HepG2 (cell line): ENCODE data around the gene AFAP1. TPM values are rescaled to one million over a fixed set of nuclear protein-coding genes. Genes with fewer than 3 reads are reported as not detected.

ENCODE experiments used
- ATAC-seq: fragments of 200-7000 bp; cut with Tn5 transposase; 3 replicates; pipeline ENCODE4 v1.9.1; 2020; ENCODE audit warnings: mild to moderate bottlenecking, moderate library complexity
- BruUV-seq: library from RNA; stranded (reverse); fragments of 400-500 nt; replicated peaks from 2 replicates; lab custom pipeline; 2021; lab: Mats Ljungman, UMichigan
- CTCF ChIA-PET: fragments of 300-600 bp; formaldehyde crosslinking; extraction: SDS; loops from one replicate; lab custom pipeline; 2021; ENCODE audit warnings: low total read pairs, inconsistent platforms, low intra/inter-chr PET ratio; lab: Yijun Ruan, JAX
- POLR2A ChIA-PET: fragments of 350-600 bp; sonication (Branson Sonifier 250); formaldehyde crosslinking; loops from one replicate; lab custom pipeline; 2020; ENCODE audit warnings: antibody characterized with exemption, inconsistent platforms; lab: Yijun Ruan, JAX
- DNase-seq: peaks from one replicate; pipeline ENCODE4 v3.0.0-alpha.2; 2015; ENCODE audit warnings: low spot score
- FAIRE-seq: peaks from 3 replicates; lab custom pipeline; 2011; peaks lifted over from hg19 to GRCh38; lab: Jason Lieb, UNC
- H2AFZ ChIP-seq: one replicate; pipeline ENCODE4 v1.6.1; 2011; ENCODE audit warnings: low read length, inconsistent platforms
- H3K27ac ChIP-seq: fragments of 300-600 bp; 3 replicates; pipeline ENCODE4 v1.8.0; 2011; ENCODE audit warnings: mixed run types, mild to moderate bottlenecking, mixed read lengths, low read length, inconsistent platforms; ENCODE audit not compliant: insufficient read depth; ENCODE audit errors: extremely low read length
- H3K27me3 ChIP-seq, 2 experiments: fragments of 200-600 bp in 1 of 2; 2 replicates in 1 of 2; 3 replicates in 1 of 2; pipeline versions ENCODE4 v1.6.0 to v1.8.0; 2011; ENCODE audit warnings: low read length in 2 of 2, mild to moderate bottlenecking in 2 of 2, moderate library complexity in 2 of 2, inconsistent platforms in 1 of 2; ENCODE audit not compliant: insufficient read depth in 2 of 2, control insufficient read depth in 1 of 2
- H3K36me3 ChIP-seq, 2 experiments: fragments of 200-600 bp in 1 of 2; replicated peaks in 1 of 2; 2 replicates in 1 of 2; 3 replicates in 1 of 2; pipeline versions ENCODE4 v1.5.1 to v1.8.0; 2011; ENCODE audit warnings: low read length in 2 of 2, inconsistent platforms in 1 of 2; ENCODE audit not compliant: insufficient read depth in 2 of 2, control insufficient read depth in 1 of 2
- H3K4me1 ChIP-seq: 2 replicates; pipeline ENCODE4 v1.5.1; 2012; ENCODE audit warnings: low read length, inconsistent platforms; ENCODE audit not compliant: insufficient read depth
- H3K4me2 ChIP-seq: 2 replicates; pipeline ENCODE4 v1.6.0; 2011; ENCODE audit warnings: low read depth, low read length, inconsistent platforms
- H3K4me3 ChIP-seq, 3 experiments: fragments of 200-600 bp in 1 of 3; sonication (generic), shearing (Covaris generic) in 1 of 3; replicated peaks in 1 of 3; 2 replicates each; pipeline ENCODE4 v1.5.1; 2011 to 2016; ENCODE audit warnings: low read length in 3 of 3, inconsistent platforms in 2 of 3, low read depth in 2 of 3, mild to moderate bottlenecking in 2 of 3, control low read depth in 1 of 3, mixed read lengths in 1 of 3; ENCODE audit not compliant: insufficient read depth in 1 of 3
- H3K79me2 ChIP-seq: one replicate; pipeline ENCODE4 v1.6.1; 2011; ENCODE audit warnings: low read length, inconsistent platforms; ENCODE audit not compliant: insufficient read depth
- H3K9ac ChIP-seq: 2 replicates; pipeline ENCODE4 v1.6.0; 2011; ENCODE audit warnings: mild to moderate bottlenecking, low read depth, low read length, inconsistent platforms; ENCODE audit not compliant: insufficient read depth
- H3K9me3 ChIP-seq: 2 replicates; pipeline ENCODE4 v1.5.1; 2012; ENCODE audit warnings: mild to moderate bottlenecking, low read length
- H4K20me1 ChIP-seq: 2 replicates; pipeline ENCODE4 v1.6.0; 2011; ENCODE audit warnings: inconsistent platforms, mild to moderate bottlenecking, low read length, moderate library complexity; ENCODE audit not compliant: insufficient read depth
- ADNP ChIP-seq: sonication (generic); formaldehyde crosslinking; IDR thresholded peaks from 2 replicates; pipeline ENCODE4 v1.4.0; 2020; ENCODE audit warnings: missing genetic modification reagents
- ZKSCAN1 ChIP-seq: fragments of 150-350 bp; IDR thresholded peaks from 2 replicates; pipeline ENCODE4 v1.6.1; 2014; ENCODE audit warnings: low read length
- ZNF629 ChIP-seq: sonication (generic); formaldehyde crosslinking; conservative IDR thresholded peaks from 2 replicates; pipeline ENCODE4 v1.5.0; 2020; ENCODE audit warnings: missing genetic modification reagents
- WGBS: methylation state at CpG from one replicate; pipeline ENCODE4 v1.1.6; 2017; ENCODE audit warnings: low lambda C conversion rate; 5-methylcytosine and 5-hydroxymethylcytosine counted together
- in situ Hi-C: cut with HindIII; loops from 2 replicates; pipeline ENCODE4 v1.10.0; 2017; ENCODE audit warnings: low pct_unique_long_range_greater_than_20kb; ENCODE audit not compliant: extremely low pct_ligation_motif_present
- intact Hi-C: fragments of 100-400 bp; cut with micrococcal nuclease; formaldehyde crosslinking; loops from one replicate; pipeline ENCODE4 v1.10.0; 2022; ENCODE audit not compliant: unreplicated experiment
- polyA plus RNA-seq, 8 experiments: library from polyadenylated mRNA; depleted of rRNA in 3 of 8; stranded (reverse) in 7 of 8; unstranded in 1 of 8; fragments of >200 nt; fragmentation: Illumina TruSeq in 4 of 8; extraction: Trizol in 4 of 8; gene quantifications; 2 replicates each; pipeline versions ENCODE4 v1.2.1 to v1.2.3, GENCODE V29; 2011 to 2016; ENCODE audit warnings: low read depth in 4 of 8, missing spikeins in 1 of 8, mixed read lengths in 1 of 8; ENCODE audit not compliant: insufficient read depth in 1 of 8
- total RNA-seq, 5 experiments: library from RNA; depleted of rRNA; stranded (reverse); fragments of >200 nt; fragmentation: Illumina TruSeq; extraction: Trizol; gene quantifications; 2 replicates each; pipeline ENCODE4 v1.2.3, GENCODE V29; 2016; ENCODE audit warnings: low read depth in 1 of 5

The AFAP1 gene
- total and polyA plus RNA-seq, 2 of the 13 experiments (the other 11 are each of a cell fraction or from before 2014, with no cell fraction given): 2.5 TPM

DNA sequence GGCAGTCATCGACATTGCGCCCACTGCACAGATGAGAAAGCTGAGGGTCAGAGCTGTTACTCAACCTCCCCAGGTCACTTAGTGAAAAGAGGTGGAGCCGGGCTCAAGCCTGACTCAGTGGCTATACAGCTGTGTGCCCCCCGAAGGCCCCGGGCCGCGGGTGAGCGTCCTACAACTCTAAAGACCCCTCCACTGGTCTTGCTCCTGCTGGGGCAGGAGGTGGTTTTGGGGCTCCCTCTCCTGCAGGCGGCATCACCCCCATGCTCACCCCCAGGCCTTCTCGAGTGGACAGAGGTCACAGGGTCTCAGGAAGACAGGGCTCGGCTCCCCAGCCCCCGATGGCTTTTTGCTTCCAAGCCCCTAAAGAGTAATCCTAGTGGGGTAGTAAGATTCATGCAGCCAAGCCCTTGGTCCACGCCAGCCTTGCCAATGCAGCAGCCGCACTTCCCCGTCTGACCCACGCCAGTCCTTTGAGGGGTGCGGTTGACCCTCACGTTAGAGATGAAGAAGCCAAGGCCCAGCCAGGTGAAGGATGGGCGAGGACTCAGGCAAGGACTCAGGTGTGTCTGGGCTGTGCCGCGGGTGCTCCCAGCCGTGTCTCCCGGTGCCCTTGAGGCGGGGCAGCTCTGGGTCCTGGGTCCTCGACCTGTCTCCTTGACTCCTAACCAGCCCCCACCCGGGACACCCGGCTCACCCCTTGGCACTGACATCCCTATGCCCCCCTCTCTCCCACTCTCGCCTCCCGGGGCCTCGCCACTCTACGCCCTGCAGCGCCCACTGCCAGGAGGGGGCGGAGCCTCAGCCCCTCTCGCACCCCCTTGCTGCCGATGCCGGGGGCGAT, 200.4 kb downstream of the AFAP1 start:
- H3K9ac ChIP-seq: no peak overlapping the region
- TF ChIP-seq ZNF629 (CRISPR knock-in tag) (peak; percentile 46; the same call in 1 of the 2 replicates), ADNP (CRISPR knock-in tag) (no peak)
- no peak overlapping the region for H3K27ac ChIP-seq
- ChIA-PET CTCF (no interaction called here), POLR2A (no interaction called here)
- no peaks in the 10 kb centered on the region for H4K20me1 ChIP-seq
- DNase-seq (no peak), FAIRE-seq (no peak), ATAC-seq (no peak)
- BruUV-seq: no TSS peak
- no peak overlapping the region for H3K4me2 ChIP-seq
- peaks cover 10% of the 10 kb centered on the region for H3K4me1 ChIP-seq
- H3K36me3 ChIP-seq: no peaks in the 10 kb centered on the region
- WGBS: 89% methylated on average over 21 of the region's 37 CpGs
- H3K79me2 ChIP-seq: no peaks in the 10 kb centered on the region
- in situ Hi-C loops: no loop called here
- no peak overlapping the region for H3K4me3 ChIP-seq
- no peaks in the 10 kb centered on the region for H3K9me3 ChIP-seq
- no peak overlapping the region for H2AFZ ChIP-seq
- H3K27me3 ChIP-seq: no peaks in the 10 kb centered on the region
- intact Hi-C loops: no loop called here

GRCh38 chr4:7738458-7739076, 201.1 kb downstream of the AFAP1 start:
- H3K27ac ChIP-seq: no peak overlapping the region
- TF ChIP-seq ZKSCAN1: no peak
- no peak overlapping the region for H3K9ac ChIP-seq
- ATAC-seq (no peak), FAIRE-seq (no peak), DNase-seq (no peak)
- no peaks in the 10 kb centered on the region for H3K79me2 ChIP-seq
- BruUV-seq: no TSS peak
- H3K27me3 ChIP-seq: no peaks in the 10 kb centered on the region
- intact Hi-C loops: no loop called here
- no peak overlapping the region for H2AFZ ChIP-seq
- in situ Hi-C loops: no loop called here
- H3K9me3 ChIP-seq: no peaks in the 10 kb centered on the region
- 92% methylated on average over 15 of the region's 32 CpGs for WGBS
- no peak overlapping the region for H3K4me3 ChIP-seq
- peaks cover 2% of the 10 kb centered on the region for H3K4me1 ChIP-seq
- H3K36me3 ChIP-seq: no peaks in the 10 kb centered on the region
- ChIA-PET CTCF (no interaction called here), POLR2A (no interaction called here)
- no peak overlapping the region for H3K4me2 ChIP-seq
- H4K20me1 ChIP-seq: no peaks in the 10 kb centered on the region
